Prostate gland (tissue), 2 donors: ENCODE measurements around the gene ADCYAP1R1.

Source experiments
- CTCF ChIP-seq, 4 experiments: fragments of 200-600 bp in 2 of 4; fragments of 450-650 bp in 2 of 4; sonication (generic) in 2 of 4; IDR thresholded peaks; 1 replicate in 3 of 4; 2 replicates in 1 of 4; pipeline ENCODE4 v1.5.1; 2016 to 2019; ENCODE audit warnings: antibody characterized with exemption in 4 of 4, mild to moderate bottlenecking in 2 of 4, moderate library complexity in 2 of 4
- POLR2A ChIP-seq: fragments of 450-650 bp; IDR thresholded peaks from one replicate; pipeline ENCODE4 v1.6.1; 2016; ENCODE audit warnings: antibody characterized with exemption, mild to moderate bottlenecking
- POLR2AphosphoS5 ChIP-seq: sonication (generic); formaldehyde crosslinking; IDR thresholded peaks from one replicate; pipeline ENCODE4 v1.6.1; 2017; ENCODE audit warnings: antibody characterized with exemption

- TF ChIP-seq CTCF (IDR thresholded peaks at IDR 0.05) = no peak
- TF ChIP-seq POLR2A = no peak
- no peak for TF ChIP-seq POLR2AphosphoS5
Measured at GRCh38 chr7:31123726-31124125, 71.6 kb downstream of the ADCYAP1R1 start.
